Endothelial cell of umbilical vein (primary cell): ENCODE measurements around the gene CEBPB. TPM values are rescaled to one million over a fixed set of nuclear protein-coding genes. Genes with fewer than 3 reads are reported as not detected.
"Not testable (repeated sequence)": the region's sequence is repeated elsewhere in the genome, so short reads cannot be mapped to it uniquely, and the experiment has no call there.

Source experiments
- BruUV-seq: library from RNA; stranded (reverse); fragments of 400-500 nt; replicated peaks from 2 replicates; lab custom pipeline; 2021; lab: Mats Ljungman, UMichigan
- CTCF ChIA-PET: fragments of 300-600, 350-600 bp; sonication (Branson Sonifier 250); formaldehyde crosslinking; loops from one replicate; lab custom pipeline; 2021; ENCODE audit warnings: antibody characterized with exemption, inconsistent platforms; lab: Charles Lee
- POLR2A ChIA-PET: fragments of 300-600, 350-600 bp; sonication (Branson Sonifier 250); formaldehyde crosslinking; loops from one replicate; lab custom pipeline; 2021; ENCODE audit warnings: antibody characterized with exemption, inconsistent platforms; lab: Charles Lee
- DNase-seq: peaks from one replicate; pipeline ENCODE4 v3.0.0-alpha.2; 2011; ENCODE audit warnings: low read depth, low spot score
- FAIRE-seq: peaks from 2 replicates; lab custom pipeline; 2011; peaks lifted over from hg19 to GRCh38; lab: Jason Lieb, UNC
- H2AFZ ChIP-seq: 2 replicates; pipeline ENCODE4 v1.6.0; 2012; ENCODE audit warnings: low read depth, low read length, control low read depth, inconsistent platforms
- H3K27ac ChIP-seq: 2 replicates; pipeline ENCODE4 v1.5.1; 2011; ENCODE audit warnings: low read depth, mild to moderate bottlenecking, control low read depth, low read length, moderate library complexity; ENCODE audit not compliant: insufficient read depth
- H3K27me3 ChIP-seq, 2 experiments: 2 replicates each; pipeline versions ENCODE4 v1.6.0 to v1.6.1; 2011; ENCODE audit warnings: low read length in 2 of 2, mixed read lengths in 1 of 2; ENCODE audit not compliant: control insufficient read depth in 2 of 2, insufficient read depth in 2 of 2
- H3K36me3 ChIP-seq, 2 experiments: 2 replicates in 1 of 2; 3 replicates in 1 of 2; pipeline ENCODE4 v1.5.1; 2011; ENCODE audit warnings: low read length in 2 of 2, mild to moderate bottlenecking in 1 of 2, moderate library complexity in 1 of 2; ENCODE audit not compliant: control insufficient read depth in 2 of 2, insufficient read depth in 2 of 2; ENCODE audit errors: extremely low read depth in 1 of 2
- H3K4me1 ChIP-seq: 3 replicates; pipeline ENCODE4 v1.5.1; 2011; ENCODE audit warnings: mild to moderate bottlenecking, low read length; ENCODE audit not compliant: control insufficient read depth, insufficient read depth; ENCODE audit errors: extremely low read depth
- H3K4me2 ChIP-seq: 2 replicates; pipeline ENCODE4 v1.6.1; 2011; ENCODE audit warnings: low read length, control low read depth, mixed read lengths; ENCODE audit not compliant: insufficient read depth
- H3K4me3 ChIP-seq, 3 experiments: fragments of 200-600 bp in 1 of 3; sonication (generic), shearing (Covaris generic) in 1 of 3; replicated peaks in 1 of 3; 2 replicates each; pipeline ENCODE4 v1.5.1; 2011 to 2016; ENCODE audit warnings: control low read depth in 3 of 3, low read length in 3 of 3, mild to moderate bottlenecking in 2 of 3, inconsistent platforms in 1 of 3, low read depth in 1 of 3, moderate library complexity in 1 of 3; ENCODE audit not compliant: insufficient read depth in 1 of 3
- H3K79me2 ChIP-seq: 2 replicates; pipeline ENCODE4 v1.6.0; 2012; ENCODE audit warnings: low read length, inconsistent platforms; ENCODE audit not compliant: control insufficient read depth, insufficient read depth
- H3K9ac ChIP-seq: replicated peaks from 2 replicates; pipeline ENCODE3; 2011; ENCODE audit warnings: low read length, control low read depth; ENCODE audit not compliant: insufficient read depth; ENCODE audit errors: extremely low read depth
- H3K9me1 ChIP-seq: replicated peaks from 3 replicates; pipeline ENCODE4 v1.6.0; 2011; ENCODE audit warnings: mild to moderate bottlenecking, low read length; ENCODE audit not compliant: control insufficient read depth, insufficient read depth; ENCODE audit errors: extremely low read depth
- H3K9me3 ChIP-seq: replicated peaks from 2 replicates; pipeline ENCODE4 v1.5.1; 2012; ENCODE audit warnings: low read length, inconsistent platforms; ENCODE audit not compliant: control insufficient read depth, insufficient read depth
- H4K20me1 ChIP-seq: replicated peaks from 2 replicates; pipeline ENCODE3; 2011; ENCODE audit warnings: mild to moderate bottlenecking, low read length; ENCODE audit not compliant: control insufficient read depth, insufficient read depth; ENCODE audit errors: extremely low read depth
- EZH2 ChIP-seq: IDR thresholded peaks from 2 replicates; pipeline ENCODE4 v1.6.1; 2012; ENCODE audit warnings: borderline replicate concordance, low read depth, mild to moderate bottlenecking, moderate library complexity, low read length, inconsistent platforms; ENCODE audit not compliant: severe bottlenecking
- FOS ChIP-seq: IDR thresholded peaks from 2 replicates; pipeline ENCODE4 v1.6.1; 2011; ENCODE audit warnings: mild to moderate bottlenecking, low read length, moderate library complexity, borderline replicate concordance; ENCODE audit not compliant: insufficient read depth
- JUN ChIP-seq: IDR thresholded peaks from 2 replicates; pipeline ENCODE4 v1.6.1; 2011; ENCODE audit warnings: borderline replicate concordance, low read depth; ENCODE audit not compliant: insufficient read length, insufficient read depth
- MYC ChIP-seq: IDR thresholded peaks from one replicate; pipeline ENCODE4 v1.6.1; 2011; ENCODE audit warnings: mild to moderate bottlenecking, low read depth, low read length
- POLR2A ChIP-seq: IDR thresholded peaks from 2 replicates; pipeline ENCODE4 v1.6.1; 2012; ENCODE audit warnings: low read depth, mild to moderate bottlenecking, control low read depth, low read length
- dilution Hi-C: fragments of 300-500 bp; cut with MboI; formaldehyde crosslinking; loops from one replicate; pipeline ENCODE4 v1.15.0; 2019; ENCODE audit warnings: low sequenced_read_pairs; ENCODE audit not compliant: extremely low pct_ligation_motif_present
- intact Hi-C: fragments of 100-400 bp; cut with micrococcal nuclease; formaldehyde crosslinking; loops from one replicate; pipeline ENCODE4 v1.10.0; 2022
- polyA plus RNA-seq, 4 experiments: library from polyadenylated mRNA; depleted of rRNA in 3 of 4; stranded (reverse) in 3 of 4; unstranded in 1 of 4; fragments of >200 nt; gene quantifications; 2 replicates each; pipeline versions ENCODE4 v1.2.1 to v1.2.3, GENCODE V29; 2011 to 2012; ENCODE audit warnings: missing spikeins in 1 of 4
- total RNA-seq: library from RNA; stranded (reverse); gene quantifications from 2 replicates; pipeline ENCODE4 v1.2.3, GENCODE V29; 2021
- TF ChIP-seq, protein P1 (sequence below): IDR thresholded peaks from 2 replicates; pipeline ENCODE4 v1.6.1; 2011; ENCODE audit not compliant: insufficient read depth, insufficient read length
- TF ChIP-seq, protein P2 (sequence below), 2 donors: IDR thresholded peaks; 1 replicate in 1 of 2; 2 replicates in 1 of 2; pipeline ENCODE4 v1.5.1; 2011; ENCODE audit warnings: low read length in 2 of 2, mild to moderate bottlenecking in 2 of 2, moderate library complexity in 2 of 2, control low read depth in 1 of 2, inconsistent platforms in 1 of 2, low read depth in 1 of 2; ENCODE audit not compliant: insufficient read depth in 1 of 2; ENCODE audit errors: extremely low read depth in 1 of 2

CEBPB gene
- total and polyA plus RNA-seq, 2 donors (not counting 3 experiments of a cell fraction or from before 2014, with no cell fraction given): 3.7 to 11.4 TPM

- DNase-seq: no peak
- Histone ChIP-seq H3K27ac (no peak overlapping the region), H3K4me3 (no peak overlapping the region), H4K20me1 (no peaks in the 10 kb centered on the region), H3K79me2 (no peaks in the 10 kb centered on the region), H3K9ac (no peak overlapping the region), H3K9me3 (no peaks in the 10 kb centered on the region), H2AFZ (no peak overlapping the region), H3K4me2 (no peak overlapping the region), H3K27me3 (no peaks in the 10 kb centered on the region), H3K9me1 (no peaks in the 10 kb centered on the region), H3K4me1 (peaks cover 9% of the 10 kb centered on the region), H3K36me3 (no peaks in the 10 kb centered on the region)
- dilution Hi-C loops (no loop called here), intact Hi-C loops (no loop called here)
- no peak for FAIRE-seq
- TF ChIP-seq, protein P1, sequence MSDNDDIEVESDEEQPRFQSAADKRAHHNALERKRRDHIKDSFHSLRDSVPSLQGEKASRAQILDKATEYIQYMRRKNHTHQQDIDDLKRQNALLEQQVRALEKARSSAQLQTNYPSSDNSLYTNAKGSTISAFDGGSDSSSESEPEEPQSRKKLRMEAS: no peak
- TF ChIP-seq JUN (no peak), FOS (no peak), EZH2 (no peak), MYC (no peak), POLR2A (no peak)
- TF ChIP-seq, protein P2, sequence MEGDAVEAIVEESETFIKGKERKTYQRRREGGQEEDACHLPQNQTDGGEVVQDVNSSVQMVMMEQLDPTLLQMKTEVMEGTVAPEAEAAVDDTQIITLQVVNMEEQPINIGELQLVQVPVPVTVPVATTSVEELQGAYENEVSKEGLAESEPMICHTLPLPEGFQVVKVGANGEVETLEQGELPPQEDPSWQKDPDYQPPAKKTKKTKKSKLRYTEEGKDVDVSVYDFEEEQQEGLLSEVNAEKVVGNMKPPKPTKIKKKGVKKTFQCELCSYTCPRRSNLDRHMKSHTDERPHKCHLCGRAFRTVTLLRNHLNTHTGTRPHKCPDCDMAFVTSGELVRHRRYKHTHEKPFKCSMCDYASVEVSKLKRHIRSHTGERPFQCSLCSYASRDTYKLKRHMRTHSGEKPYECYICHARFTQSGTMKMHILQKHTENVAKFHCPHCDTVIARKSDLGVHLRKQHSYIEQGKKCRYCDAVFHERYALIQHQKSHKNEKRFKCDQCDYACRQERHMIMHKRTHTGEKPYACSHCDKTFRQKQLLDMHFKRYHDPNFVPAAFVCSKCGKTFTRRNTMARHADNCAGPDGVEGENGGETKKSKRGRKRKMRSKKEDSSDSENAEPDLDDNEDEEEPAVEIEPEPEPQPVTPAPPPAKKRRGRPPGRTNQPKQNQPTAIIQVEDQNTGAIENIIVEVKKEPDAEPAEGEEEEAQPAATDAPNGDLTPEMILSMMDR (IDR thresholded peaks at IDR 0.05; ENCODE audit: extremely low read depth in 1 of 2, insufficient read depth in 1 of 2, low read depth in 1 of 2, low read length in 2 of 2): no peak
- BruUV-seq: no TSS peak
- ChIA-PET POLR2A (no interaction called here), CTCF (interaction anchor here (1.7 to 4.7 kb wide), 5 partner anchors 55 to 196 kb away, joined by 4 to 102 read pairs (median 13); no protein-coding TSS in a partner anchor)
Measured at GRCh38 chr20:50175938-50176933, 14.4 kb upstream of the CEBPB start.

DNA sequence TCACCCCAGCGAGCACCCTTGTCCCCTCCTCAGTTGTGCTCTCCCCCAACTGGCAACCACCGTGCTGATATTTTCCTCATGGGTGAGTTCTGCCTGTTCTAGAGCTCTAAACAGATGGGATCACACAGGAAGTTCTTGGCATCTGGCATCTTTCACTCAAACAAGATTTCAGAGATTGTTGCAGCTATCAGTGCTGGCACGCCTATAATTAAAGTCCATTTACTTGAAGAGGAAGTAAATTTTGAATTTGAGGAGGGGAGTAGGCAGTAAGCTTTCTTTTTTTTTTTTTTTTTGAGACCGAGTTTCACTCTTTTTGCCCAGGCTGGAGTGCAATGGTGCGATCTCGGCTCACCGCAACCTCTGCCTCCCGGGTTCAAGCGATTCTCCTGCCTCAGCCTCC is 12.0 kb upstream of the CEBPB start:
- intact Hi-C loops, H3K9me1 ChIP-seq, H3K9me3 ChIP-seq, DNase-seq, H3K4me1 ChIP-seq, H3K4me3 ChIP-seq, FAIRE-seq, dilution Hi-C loops, H3K27ac ChIP-seq, H3K27me3 ChIP-seq, H3K36me3 ChIP-seq, BruUV-seq, H3K79me2 ChIP-seq, H2AFZ ChIP-seq, H4K20me1 ChIP-seq, H3K9ac ChIP-seq, H3K4me2 ChIP-seq: not testable (repeated sequence)
- CTCF ChIA-PET: interaction anchor here (0.6 to 4.7 kb wide), 36 partner anchors 9 to 455 kb away, joined by 3 to 129 read pairs (median 4); partner anchors contain the start of genes CEBPB and PEDS1
- POLR2A ChIA-PET: interaction anchor here (0.6 kb wide), 1 partner anchor 540 kb away, joined by 7 read pairs; no protein-coding TSS in a partner anchor
